A673 (cell line): Measurements from ENCODE around the gene GABRB3. TPM values are rescaled to one million over a fixed set of nuclear protein-coding genes. Genes with fewer than 3 reads are reported as not detected.

Experiments
- BruUV-seq: library from RNA; stranded (reverse); fragments of 400-500 nt; replicated peaks from 2 replicates; lab custom pipeline; 2021; lab: Mats Ljungman, UMichigan
- CTCF ChIA-PET: fragments of 300-600 bp; sonication (Branson Sonifier 250); formaldehyde crosslinking; loops from one replicate; lab custom pipeline; 2022; ENCODE audit warnings: antibody characterized with exemption; lab: Charles Lee
- POLR2A ChIA-PET: fragments of 300-600 bp; sonication (Branson Sonifier 250); formaldehyde crosslinking; loops from one replicate; lab custom pipeline; 2022; ENCODE audit warnings: antibody characterized with exemption; ENCODE audit not compliant: low non-redundant PET; lab: Charles Lee
- DNase-seq: peaks from one replicate; pipeline ENCODE4 v3.0.0-alpha.2; 2015; ENCODE audit warnings: low spot score
- H3K27ac ChIP-seq: fragments of 200-600 bp; sonication (generic); 2 replicates; pipeline ENCODE4 v1.5.1; 2016; ENCODE audit warnings: mixed run types, low read depth, mild to moderate bottlenecking, mixed read lengths, antibody characterized with exemption, low read length; ENCODE audit not compliant: poor library complexity, severe bottlenecking
- H3K27me3 ChIP-seq: fragments of 200-600 bp; sonication (generic); replicated peaks from 2 replicates; pipeline ENCODE4 v1.6.1; 2017; ENCODE audit warnings: mixed run types, low read depth, mild to moderate bottlenecking, mixed read lengths, antibody characterized with exemption, low read length; ENCODE audit not compliant: insufficient read depth, poor library complexity
- H3K36me3 ChIP-seq: fragments of 200-600 bp; sonication (generic); 2 replicates; pipeline ENCODE4 v1.6.1; 2016; ENCODE audit warnings: mixed run types, mild to moderate bottlenecking, mixed read lengths, antibody characterized with exemption, low read length; ENCODE audit not compliant: insufficient read depth, poor library complexity, severe bottlenecking
- H3K4me1 ChIP-seq: fragments of 200-600 bp; sonication (generic); 2 replicates; pipeline ENCODE4 v1.6.1; 2017; ENCODE audit warnings: mixed run types, mild to moderate bottlenecking, mixed read lengths, antibody characterized with exemption, low read length; ENCODE audit not compliant: insufficient read depth, poor library complexity, severe bottlenecking
- H3K4me3 ChIP-seq: fragments of 200-600 bp; sonication (generic); 2 replicates; pipeline ENCODE4 v1.5.1; 2016; ENCODE audit warnings: low read depth, mixed run types, mild to moderate bottlenecking, mixed read lengths, low read length; ENCODE audit not compliant: poor library complexity, severe bottlenecking
- H3K9me3 ChIP-seq: fragments of 200-600 bp; sonication (generic); 2 replicates; pipeline ENCODE4 v1.6.1; 2016; ENCODE audit warnings: mixed run types, low read depth, mild to moderate bottlenecking, mixed read lengths, antibody characterized with exemption, low read length; ENCODE audit not compliant: poor library complexity, severe bottlenecking
- EZH2 ChIP-seq: fragments of 200-600 bp; sonication (generic); IDR thresholded peaks from 2 replicates; pipeline ENCODE4 v1.6.1; 2017; ENCODE audit warnings: borderline replicate concordance, low read depth, mild to moderate bottlenecking, mixed read lengths, antibody characterized with exemption, low read length; ENCODE audit not compliant: poor library complexity, severe bottlenecking
- intact Hi-C: fragments of 100-400 bp; cut with micrococcal nuclease; formaldehyde crosslinking; loops from one replicate; pipeline ENCODE4 v1.10.0; 2022; ENCODE audit not compliant: unreplicated experiment
- total RNA-seq: library from RNA; stranded (reverse); gene quantifications from 2 replicates; pipeline ENCODE4 v1.2.3, GENCODE V29; 2021
- TF ChIP-seq, protein P1 (sequence below): fragments of 300-800, 200-600 bp; sonication (generic); conservative IDR thresholded peaks from 2 replicates; pipeline ENCODE4 v1.5.1; 2017; ENCODE audit warnings: low read depth, mild to moderate bottlenecking, antibody characterized with exemption, low read length, moderate library complexity, mixed read lengths

Gene GABRB3
- total RNA-seq, 1 experiment from 2014 or later = not detected

DNA sequence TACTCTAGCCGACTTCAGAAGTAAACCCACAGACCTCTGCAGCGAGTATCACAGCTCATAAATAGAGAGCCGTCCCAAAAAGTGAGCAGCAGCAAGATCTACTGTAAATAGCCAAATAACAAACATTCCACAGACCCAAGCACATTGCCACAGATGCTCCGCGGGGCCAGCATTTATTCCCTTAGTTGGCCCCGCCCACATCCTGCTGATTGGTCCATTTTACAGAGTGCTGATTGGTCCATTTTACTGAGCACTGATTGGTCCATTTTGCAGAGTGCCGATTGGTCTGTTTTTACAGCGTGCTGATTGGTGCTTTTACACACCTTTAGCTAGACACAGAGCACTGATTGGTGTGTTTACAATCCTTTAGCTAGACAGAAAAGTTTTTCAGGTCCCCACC lies 17.3 kb upstream of the GABRB3 start:
- intact Hi-C loops = no loop called here
- Histone ChIP-seq H3K36me3 (no peaks in the 10 kb centered on the region), H3K9me3 (peaks cover 32% of the 10 kb centered on the region), H3K4me1 (no peaks in the 10 kb centered on the region), H3K27me3 (no peaks in the 10 kb centered on the region), H3K27ac (no peak overlapping the region), H3K4me3 (no peak overlapping the region)
- no peak for TF ChIP-seq EZH2
- TF ChIP-seq, protein P1, sequence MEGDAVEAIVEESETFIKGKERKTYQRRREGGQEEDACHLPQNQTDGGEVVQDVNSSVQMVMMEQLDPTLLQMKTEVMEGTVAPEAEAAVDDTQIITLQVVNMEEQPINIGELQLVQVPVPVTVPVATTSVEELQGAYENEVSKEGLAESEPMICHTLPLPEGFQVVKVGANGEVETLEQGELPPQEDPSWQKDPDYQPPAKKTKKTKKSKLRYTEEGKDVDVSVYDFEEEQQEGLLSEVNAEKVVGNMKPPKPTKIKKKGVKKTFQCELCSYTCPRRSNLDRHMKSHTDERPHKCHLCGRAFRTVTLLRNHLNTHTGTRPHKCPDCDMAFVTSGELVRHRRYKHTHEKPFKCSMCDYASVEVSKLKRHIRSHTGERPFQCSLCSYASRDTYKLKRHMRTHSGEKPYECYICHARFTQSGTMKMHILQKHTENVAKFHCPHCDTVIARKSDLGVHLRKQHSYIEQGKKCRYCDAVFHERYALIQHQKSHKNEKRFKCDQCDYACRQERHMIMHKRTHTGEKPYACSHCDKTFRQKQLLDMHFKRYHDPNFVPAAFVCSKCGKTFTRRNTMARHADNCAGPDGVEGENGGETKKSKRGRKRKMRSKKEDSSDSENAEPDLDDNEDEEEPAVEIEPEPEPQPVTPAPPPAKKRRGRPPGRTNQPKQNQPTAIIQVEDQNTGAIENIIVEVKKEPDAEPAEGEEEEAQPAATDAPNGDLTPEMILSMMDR = no peak
- ChIA-PET POLR2A (no interaction called here), CTCF (no interaction called here)
- no TSS peak for BruUV-seq
- no peak for DNase-seq

DNA sequence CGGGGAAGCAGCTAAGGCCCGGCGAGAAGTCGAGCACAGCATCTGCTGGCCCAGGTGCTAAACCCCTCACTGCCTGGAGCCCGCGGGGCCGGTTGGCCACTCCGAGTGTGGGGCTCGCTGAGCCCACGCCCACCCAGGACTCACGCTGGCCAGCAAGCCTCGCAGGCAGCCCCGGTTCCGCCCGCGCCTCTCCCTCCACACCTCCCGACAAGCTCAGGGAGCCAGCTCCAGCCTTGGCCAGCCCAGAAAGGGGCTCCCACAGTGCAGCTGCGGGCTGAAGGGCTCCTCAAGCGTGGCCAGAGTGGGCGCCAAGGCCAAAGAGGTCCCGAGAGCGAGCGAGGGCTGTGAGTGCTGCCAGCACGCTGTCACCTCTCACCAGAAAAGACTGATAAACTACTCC lies 8.9 kb upstream of the GABRB3 start:
- no TSS peak for BruUV-seq
- POLR2A ChIA-PET = no interaction called here
- no peak for DNase-seq
- Histone ChIP-seq H3K27ac (no peak overlapping the region), H3K36me3 (no peaks in the 10 kb centered on the region), H3K4me3 (no peak overlapping the region), H3K4me1 (no peaks in the 10 kb centered on the region), H3K27me3 (no peaks in the 10 kb centered on the region), H3K9me3 (peaks cover 20% of the 10 kb centered on the region)
- CTCF ChIA-PET = no interaction called here
- no peak for TF ChIP-seq EZH2
- TF ChIP-seq, protein P1 = no peak
- intact Hi-C loops = no loop called here

DNA sequence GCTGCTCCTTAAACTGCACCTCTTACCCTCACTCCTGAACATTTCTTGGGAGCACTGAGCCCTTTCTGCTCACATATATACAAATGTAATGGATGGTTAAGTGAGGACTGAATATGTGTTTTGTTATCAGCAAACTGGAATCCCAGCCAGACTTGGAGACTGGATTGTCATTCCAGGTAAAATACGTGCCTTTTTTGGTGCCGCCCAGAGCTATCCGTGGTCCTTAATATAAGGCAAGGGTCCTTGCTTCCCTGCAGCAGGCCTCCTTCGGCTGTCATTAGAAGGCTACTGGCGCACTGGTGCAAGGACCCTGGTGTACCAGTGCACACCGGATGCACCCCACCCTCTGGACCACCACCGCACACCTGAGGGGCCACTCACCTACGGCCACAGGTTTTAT lies 1.1 kb upstream of the GABRB3 start:
- H3K27me3 ChIP-seq = no peaks in the 10 kb centered on the region
- no peaks in the 10 kb centered on the region for H3K4me1 ChIP-seq
- TF ChIP-seq EZH2 = no peak
- TF ChIP-seq, protein P1 = no peak
- intact Hi-C loops = no loop called here
- H3K4me3 ChIP-seq = no peak overlapping the region
- no peaks in the 10 kb centered on the region for H3K36me3 ChIP-seq
- DNase-seq = no peak
- H3K27ac ChIP-seq = no peak overlapping the region
- peaks cover 19% of the 10 kb centered on the region for H3K9me3 ChIP-seq
- ChIA-PET CTCF (no interaction called here), POLR2A (no interaction called here)
- BruUV-seq = no TSS peak
